GM19372 (cell line): ENCODE results near the gene DNAH8.

ENCODE experiments used
- ATAC-seq: cut with Tn5 transposase; IDR thresholded peaks from one replicate; pipeline ENCODE4 v1.9.1; 2021; ENCODE audit warnings: mild to moderate bottlenecking, low read depth, moderate library complexity; ENCODE audit not compliant: unreplicated experiment

The DNAH8 gene

DNA sequence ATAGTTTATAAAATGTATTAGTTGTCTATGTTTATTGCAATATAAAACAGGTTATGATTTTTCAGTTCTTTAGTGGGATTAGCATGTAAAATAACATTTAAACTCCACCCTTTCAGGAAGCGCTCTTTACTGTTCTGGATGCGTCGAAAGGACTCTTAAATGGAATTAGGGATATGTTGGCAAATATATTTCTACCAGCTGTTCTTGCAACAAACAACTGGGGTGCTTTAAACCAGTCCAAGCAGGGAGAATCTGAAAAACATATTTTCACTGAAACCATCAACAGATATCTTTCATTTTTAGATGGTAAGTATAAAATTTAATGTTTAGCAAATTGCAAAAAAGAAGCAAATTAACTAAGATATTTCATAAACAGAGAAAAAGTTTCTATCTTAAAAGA lies 21.8 kb downstream of the DNAH8 start:
- no peak for ATAC-seq

DNA sequence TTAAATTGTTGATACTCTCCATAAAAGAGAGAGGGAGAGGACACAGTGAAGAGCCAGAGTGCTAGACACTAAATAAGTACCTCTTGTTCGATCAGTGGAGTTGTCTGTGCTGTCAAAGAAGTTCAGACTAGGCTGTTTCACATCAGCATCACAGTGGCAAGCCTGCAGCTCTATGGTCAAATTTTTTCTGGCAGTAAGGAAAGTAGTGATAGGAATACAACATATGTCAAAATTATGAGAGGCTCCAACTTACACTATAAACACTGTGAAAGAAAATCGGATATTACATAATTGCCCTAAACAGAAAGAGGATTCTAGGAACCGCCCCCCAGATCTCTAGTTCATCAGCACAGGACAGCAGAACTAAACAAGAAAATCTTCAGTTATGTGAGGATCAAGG lies 23.1 kb downstream of the DNAH8 start:
- ATAC-seq = no peak

DNA sequence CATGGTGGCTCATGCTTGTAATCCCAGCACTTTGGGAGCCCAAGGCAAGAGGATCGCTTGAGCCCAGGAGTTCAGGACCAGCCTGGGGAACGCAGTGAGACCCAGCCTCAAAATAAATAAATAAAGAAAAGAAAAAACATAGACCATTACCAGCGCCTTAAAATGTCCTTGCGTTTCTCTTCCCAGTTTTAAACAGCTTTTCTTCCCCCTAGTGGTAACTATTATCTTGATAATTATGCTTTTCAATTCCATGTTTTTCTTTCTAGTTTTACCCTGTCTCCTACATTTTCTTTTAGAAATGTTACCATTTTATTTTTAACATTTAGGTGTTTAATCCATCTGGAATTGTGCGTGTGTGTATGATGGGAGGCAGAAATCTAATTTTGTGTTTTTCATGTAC lies 24.4 kb downstream of the DNAH8 start:
- no peak for ATAC-seq

DNA sequence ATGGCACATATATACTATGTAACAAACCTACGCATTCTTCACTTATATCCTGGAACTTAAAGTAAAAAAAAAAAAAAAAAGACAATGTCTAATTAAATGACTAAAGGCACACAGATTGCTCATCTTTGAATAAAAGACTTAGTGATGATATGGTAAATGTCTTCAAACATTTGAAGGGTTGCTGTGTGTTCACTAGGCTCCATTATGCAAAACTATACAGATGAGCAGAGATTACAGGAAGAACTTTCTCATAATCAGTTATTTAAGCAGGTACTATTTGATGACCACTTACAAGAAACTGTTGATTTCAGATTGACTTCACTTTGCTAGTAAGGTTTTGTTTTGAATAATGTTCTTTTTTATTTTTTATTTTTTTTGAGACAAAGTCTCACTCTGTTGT lies 34.4 kb downstream of the DNAH8 start:
- no peak for ATAC-seq

DNA sequence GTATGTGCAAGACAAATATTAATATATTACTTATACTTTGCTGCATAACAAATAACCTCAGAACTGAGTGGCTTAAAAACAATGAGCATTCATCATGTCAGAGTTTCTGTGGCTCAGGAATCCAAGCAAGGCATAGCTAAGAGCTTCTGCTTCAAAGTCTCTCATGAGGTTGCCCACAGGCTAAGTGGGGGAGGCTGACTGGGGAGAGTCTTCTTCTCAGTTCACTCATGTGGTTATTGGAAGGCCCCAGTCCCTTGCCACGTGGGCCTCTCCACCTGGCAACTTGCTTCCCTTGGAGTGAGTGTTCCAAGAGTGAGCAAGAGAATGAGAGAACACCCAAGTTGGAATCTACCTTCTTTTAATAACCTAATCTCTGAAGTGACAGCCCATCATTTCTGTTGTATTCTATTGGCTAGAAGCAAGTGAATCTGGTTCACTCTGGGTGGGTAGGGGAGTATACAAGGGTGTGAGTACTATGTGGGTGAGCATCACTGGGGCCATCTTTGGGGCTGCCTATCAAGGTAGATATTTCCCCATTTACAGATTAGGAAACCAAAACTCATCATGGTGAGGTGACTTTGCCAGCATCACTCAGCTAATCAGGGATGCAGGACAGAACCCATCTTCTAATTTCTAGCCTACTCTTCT lies 36.0 kb downstream of the DNAH8 start:
- ATAC-seq = no peak

DNA sequence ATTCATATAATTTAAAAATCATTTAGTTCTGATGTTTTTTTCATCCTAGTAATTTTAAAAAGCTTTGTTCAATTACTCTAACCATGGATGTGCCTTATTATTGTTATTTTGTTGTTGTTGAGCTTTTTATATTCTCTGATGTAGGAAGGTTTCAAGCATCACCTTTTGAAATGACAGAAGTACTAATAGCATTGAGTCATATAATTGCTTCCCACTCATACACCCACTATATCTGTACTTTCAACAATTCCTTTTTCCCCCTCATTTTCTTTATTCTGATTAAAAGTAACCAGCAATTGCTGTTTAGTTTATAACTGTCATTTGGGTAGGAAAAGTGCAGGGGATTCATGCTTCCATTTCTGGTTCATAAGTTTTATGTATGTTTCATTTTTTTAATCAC lies 38.6 kb downstream of the DNAH8 start:
- no peak for ATAC-seq

DNA sequence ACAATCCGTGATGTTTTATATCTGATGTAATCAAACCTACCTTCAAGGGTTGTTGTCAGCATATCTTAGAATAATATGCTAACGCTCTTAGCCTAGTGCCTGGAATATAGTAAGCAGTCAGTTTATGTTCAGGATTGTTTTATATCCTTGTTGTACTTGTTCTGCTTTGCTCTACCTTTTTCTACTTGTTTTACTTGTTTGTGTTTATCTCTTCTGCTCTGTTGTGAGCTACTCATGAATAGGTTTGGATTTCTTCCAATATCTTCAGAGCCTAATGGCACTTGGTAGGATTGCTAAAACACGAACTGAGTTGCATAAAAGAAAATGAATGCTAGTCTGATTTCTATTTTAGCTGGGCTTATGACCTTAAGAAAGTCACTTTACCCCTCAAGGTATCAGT lies 40.1 kb downstream of the DNAH8 start:
- no peak for ATAC-seq

DNA sequence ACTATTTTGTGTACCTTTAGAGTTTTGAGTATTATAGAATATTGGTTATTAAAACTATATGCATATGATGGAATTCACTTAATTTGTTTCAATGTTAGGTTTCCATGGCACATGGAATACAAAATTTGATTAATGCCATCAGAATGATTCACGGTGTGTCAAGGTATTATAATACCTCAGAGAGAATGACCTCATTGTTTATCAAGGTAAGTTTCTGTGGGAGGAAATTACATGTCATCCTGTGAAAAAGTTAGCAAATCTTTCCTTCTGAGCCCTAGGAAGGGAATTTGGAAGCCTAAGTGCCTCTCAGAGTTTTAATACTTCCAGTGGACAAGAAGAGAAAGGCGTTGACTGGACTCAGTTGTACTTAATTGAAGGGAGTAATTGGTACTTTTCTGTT lies 40.8 kb downstream of the DNAH8 start:
- no peak for ATAC-seq

DNA sequence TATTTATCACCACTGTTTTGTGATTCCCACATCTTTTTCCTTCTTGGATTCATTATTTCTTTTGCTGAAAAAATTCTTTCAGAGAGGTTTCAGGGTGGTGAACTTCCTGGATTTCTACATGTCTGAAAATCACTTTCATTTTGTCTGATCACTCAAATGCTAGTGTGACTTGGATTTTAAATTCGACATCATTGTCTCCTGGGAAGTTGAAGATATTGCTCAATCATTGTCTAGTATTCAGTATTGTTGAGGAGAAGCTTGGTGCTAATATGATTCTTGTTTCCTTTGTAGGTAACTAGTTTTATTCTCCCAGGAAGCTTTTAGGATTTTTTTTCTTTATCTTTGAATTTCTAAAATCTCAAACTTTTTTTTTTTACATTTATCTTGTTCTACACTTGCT lies 45.0 kb downstream of the DNAH8 start:
- no peak for ATAC-seq

DNA sequence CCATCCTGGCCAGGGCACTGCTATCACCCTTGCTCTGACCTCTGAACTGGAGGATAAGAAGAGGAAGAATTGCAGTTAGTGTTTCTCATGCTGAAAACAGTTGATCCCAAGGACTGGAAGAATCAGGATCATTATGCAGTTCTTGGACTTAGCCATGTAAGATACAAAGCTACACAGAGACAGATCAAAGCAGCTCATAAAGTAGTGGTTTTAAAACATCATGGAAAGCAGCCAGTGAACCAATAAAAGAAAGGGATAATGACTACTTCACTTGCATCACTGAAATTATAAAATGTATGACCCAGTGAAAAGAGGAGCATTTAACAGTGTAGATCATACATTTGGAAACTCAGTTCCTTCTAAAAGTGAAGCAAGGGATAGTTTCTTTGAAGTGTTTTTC lies 47.7 kb downstream of the DNAH8 start:
- ATAC-seq = no peak

DNA sequence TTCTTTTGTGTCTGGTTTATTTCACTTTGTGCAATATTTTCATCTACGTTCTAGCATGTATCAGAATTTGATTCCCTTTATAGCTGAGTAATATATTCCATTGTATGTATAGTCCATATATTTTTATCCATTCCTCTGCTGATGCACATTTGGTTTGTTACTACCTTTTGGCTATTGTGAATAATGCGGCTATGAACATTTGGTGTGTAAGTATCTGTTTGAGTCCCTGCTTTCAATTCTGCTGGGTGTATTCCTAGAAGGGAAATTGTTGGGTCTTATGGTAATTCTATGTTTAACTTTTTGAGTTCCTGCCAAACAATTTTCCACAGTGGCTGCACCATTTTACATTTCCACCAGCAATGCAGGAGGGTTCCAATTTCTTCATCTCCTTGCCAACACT lies 52.4 kb downstream of the DNAH8 start:
- ATAC-seq = no peak

DNA sequence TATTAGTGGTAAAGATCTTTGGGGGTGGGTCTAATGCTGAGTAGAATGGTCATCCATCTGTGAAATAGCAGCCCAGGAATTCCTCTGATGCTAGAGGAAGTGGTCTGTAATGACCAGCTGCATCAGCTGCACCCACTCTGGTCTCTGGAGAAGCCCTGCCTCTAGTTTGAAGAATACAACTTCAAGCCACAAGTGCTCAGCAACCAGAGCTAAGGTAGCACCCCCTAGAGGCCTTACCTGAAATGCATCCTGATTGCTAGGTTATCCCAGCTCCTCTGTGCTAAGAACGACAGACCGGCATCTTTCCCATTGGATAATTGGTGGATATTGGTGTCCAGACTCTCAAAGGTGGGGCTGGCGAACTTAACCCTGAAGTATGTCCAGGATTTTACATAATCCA lies 58.2 kb downstream of the DNAH8 start:
- ATAC-seq = no peak

DNA sequence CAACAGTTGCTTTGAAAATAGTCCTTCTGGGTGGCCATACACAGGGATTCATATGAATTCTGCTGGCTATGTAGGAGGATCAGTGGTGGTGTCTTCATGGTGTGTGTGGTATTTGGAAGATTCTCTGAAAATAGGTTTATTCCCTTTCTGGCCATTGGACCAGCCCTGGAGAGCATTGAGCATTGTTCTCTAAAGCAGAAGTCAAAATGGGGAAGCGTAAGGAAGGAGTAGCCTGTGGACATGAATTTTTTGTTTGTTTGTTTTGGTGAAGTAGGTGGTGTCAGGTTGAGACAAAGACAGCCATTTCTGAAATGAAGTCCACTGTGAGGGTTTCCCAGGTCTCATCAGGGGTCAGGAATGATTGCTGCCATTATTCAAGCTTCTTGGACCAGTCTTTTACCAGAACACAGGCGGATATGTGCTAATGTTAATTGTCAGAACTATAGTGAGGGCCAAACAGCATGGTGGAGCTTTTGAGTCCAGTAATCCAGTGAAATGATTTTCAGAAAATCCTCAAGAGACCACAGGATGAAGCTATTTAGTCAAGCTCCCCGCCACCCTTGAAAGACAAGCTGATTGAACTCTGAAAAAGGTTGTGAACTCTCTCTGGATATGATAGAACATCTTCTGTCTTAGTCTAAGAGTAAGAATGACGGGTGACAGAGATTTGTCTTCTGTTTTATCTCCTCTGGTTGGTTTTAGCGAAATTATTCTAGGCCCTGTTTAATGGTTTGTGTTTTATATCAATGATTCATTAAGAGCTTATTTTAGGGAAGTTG lies 60.0 kb downstream of the DNAH8 start:
- no peak for ATAC-seq

DNA sequence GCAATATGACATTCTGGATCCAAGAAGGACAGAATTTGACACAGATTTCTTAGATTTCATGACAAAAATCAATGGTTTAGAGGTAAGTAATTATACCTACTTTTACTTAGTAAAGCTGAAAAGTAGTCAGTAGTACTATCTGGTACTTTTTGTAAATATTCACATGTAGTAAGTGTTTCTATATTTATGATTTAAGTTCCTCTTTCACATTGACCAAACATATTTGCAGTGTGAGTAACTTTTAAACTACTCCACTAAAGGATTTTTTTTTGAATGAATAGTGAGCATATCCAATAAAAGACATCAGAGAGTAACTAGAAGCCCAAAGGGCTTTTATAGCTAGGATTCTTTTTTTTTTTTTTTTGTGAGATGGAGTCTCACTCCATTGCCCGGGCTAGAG lies 60.8 kb downstream of the DNAH8 start:
- ATAC-seq = no peak

DNA sequence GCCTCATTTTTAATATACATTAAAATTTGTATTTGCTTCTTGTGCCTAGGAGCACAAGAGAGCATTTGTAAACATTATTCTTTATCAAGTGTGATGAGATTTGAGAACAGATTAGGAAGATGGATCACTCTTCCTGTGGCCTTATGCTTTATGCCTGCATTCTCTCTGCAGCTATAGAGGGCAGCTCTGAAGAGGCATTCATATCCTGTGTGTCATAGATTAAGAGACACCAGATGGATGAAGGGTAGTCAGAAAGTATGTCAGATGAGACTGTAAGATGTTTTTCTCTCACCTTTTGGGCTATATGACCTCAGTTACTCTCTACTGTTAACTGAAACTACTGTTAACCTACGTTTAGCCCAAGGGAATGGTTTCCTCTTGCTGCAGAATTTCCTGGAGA lies 61.4 kb downstream of the DNAH8 start:
- ATAC-seq = no peak

DNA sequence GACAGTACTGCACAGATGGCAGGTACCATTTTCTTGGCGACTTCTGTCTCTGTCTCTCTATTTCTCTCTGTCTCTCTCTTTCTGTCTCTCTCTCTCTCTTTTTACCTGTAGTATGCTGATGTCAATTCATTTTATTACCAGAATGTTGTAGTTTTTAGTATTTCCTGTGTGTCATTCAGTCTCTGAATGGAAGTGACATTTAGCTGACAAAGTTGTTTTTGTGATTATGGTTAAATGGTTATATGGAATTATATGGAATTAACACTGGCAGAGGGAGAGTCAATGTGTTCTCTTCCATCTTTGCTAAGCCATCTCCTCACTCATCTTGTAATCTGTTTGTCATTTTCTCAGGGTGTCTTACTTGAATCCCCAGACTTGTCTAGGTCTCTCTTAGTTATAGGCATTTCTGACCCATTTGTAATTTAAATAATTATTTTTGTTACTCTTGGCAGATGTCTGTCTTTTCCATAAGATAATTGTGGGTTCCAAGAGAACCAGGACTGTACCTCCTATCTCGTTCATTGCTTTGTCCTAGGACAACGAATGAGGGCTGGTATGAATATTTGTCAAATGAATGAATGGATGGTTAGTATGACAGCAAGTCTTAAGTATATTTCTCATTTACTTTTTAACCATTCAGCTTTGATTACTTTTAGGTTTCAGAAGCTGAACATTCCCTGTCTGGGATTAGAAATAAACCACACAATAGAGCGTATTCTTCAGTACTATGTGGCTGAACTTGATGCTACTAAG lies 64.4 kb downstream of the DNAH8 start:
- no peak for ATAC-seq

DNA sequence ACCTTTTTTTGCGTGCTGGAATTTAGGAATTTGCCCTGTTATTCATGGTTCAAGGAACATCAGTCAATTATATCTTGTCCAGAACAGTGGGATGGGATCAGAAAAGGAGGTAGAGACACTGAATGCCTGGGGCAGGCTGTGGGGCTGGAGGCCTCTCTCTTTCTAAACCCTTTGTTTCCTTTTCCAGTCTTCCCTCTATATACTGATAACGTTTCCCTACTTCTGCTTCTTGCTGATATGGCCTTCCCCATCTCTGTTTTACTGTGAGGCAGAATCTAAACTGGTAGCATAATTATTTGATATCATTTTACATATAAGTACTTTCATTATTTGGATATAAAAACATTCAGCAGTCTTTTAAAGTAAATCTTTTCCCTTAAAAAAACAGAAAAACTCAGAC lies 67.5 kb downstream of the DNAH8 start:
- no peak for ATAC-seq

DNA sequence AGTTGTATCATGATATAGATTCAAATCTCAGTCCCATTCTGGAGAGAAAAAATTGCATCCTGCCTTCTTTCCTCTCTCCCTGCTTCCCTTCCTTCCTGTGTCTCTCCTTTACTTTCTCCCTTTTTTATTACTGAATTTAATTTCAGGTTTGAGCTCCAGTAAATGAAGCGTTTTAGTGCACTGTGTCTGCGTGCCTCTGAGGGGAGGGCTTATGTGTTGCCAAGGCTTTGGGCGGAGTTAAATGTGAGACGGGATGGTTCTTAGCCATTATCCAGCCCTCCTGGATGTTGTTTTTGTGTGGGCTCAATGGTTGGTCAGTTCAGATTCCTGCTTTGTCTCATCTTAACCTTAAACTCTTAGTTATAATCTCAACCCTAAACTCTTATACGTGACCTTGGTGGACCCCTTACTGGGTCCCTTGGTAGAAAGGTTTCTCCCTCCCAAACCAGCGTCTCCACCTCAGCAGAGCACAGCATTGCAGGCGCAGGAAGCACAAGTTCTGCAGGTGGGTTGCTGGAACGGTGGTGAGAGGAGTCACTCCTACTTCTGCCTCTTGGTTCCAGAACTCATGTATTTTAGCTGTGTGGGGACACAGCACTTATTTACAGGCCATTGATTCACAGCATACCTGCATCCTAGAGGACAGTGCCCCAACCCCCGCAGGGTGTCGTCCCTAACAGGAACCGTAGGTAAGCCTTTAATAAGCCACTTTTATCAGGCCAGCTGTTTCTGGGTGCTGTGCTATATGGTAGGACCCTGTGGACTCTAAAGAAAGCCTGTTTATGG lies 68.5 kb downstream of the DNAH8 start:
- ATAC-seq = no peak

DNA sequence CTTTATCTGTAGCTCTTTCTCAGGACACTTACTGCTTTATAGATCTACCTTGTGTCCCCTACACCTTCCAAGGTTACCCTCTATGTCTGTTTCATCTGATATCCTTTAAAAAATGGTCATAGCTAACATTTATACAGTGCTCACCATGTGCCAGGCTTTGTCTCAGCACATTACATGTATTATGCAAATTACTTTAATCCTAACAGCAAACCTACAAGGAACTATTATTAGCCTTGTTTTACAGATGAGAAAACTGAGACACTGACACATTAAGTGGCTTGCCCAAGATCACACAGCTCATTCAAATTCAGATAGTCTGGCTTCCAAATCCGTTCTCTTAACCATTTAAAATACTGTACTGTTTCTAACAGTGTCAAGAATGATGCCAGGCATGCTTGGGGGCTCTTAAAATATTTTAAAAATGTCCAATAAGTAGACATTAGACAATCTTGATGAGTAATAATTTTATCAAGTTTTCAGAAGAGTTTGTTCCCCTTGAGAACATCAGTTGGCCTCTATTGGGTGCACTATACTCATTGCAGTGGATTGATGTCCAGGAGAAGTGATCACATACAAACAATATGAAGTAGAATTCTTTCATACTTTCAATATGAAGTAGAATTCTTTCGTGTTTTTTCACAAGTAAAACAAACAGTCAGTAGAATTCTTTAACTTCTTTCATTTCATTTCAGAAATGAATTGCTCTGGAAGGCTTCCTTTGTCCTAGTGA lies 69.6 kb downstream of the DNAH8 start:
- no peak for ATAC-seq

DNA sequence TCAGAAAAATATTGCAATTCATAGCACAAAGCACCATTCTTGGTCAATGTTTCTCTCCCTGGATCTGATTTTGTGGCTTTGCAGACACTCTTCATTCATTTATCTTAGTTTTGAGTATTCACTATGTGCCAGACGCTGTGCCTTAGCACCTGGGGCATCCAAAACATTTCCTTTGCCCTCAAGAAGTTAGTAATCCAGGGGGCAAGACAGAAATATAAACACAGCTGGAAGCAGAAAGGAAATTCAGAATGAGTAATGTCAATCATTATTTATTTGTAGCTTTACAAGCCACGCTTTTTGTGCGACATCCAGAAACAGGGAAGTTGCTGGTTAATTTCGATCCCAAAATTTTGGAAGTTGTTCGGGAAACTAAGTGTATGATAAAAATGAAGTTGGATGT lies 71.4 kb downstream of the DNAH8 start:
- ATAC-seq = no peak
